GM12878 (cell line): Measurements from ENCODE around the gene ANKMY2. TPM values are rescaled to one million over a fixed set of nuclear protein-coding genes. Genes with fewer than 3 reads are reported as not detected.

Experiments used
- ATAC-seq: fragments of 200-7000 bp; cut with Tn5 transposase; 3 replicates; pipeline ENCODE4 v1.9.1; 2020; ENCODE audit warnings: mild to moderate bottlenecking, moderate library complexity
- BruUV-seq: library from RNA; stranded (reverse); fragments of 400-500 nt; replicated peaks from 2 replicates; lab custom pipeline; 2021; lab: Mats Ljungman, UMichigan
- CTCF ChIA-PET: fragments of 300-600 bp; sonication (Branson Sonifier 250); formaldehyde crosslinking; extraction: SDS; loops from one replicate; lab custom pipeline; 2021; ENCODE audit warnings: inconsistent platforms; lab: Yijun Ruan, JAX
- POLR2A ChIA-PET: fragments of 350-600 bp; formaldehyde crosslinking; extraction: SDS; loops from one replicate; lab custom pipeline; 2021; ENCODE audit warnings: inconsistent platforms; lab: Charles Lee
- RAD21 ChIA-PET: fragments of 300-600 bp; sonication (Branson Sonifier 250); formaldehyde crosslinking; loops from one replicate; lab custom pipeline; 2023; ENCODE audit warnings: antibody characterized with exemption; ENCODE audit not compliant: unreplicated experiment; lab: Charles Lee
- SMC1A ChIA-PET: fragments of 300-600 bp; sonication (Branson Sonifier 250); formaldehyde crosslinking; loops from one replicate; lab custom pipeline; 2023; ENCODE audit not compliant: unreplicated experiment, uncharacterized antibody; lab: Charles Lee
- DNase-seq: peaks from one replicate; pipeline ENCODE4 v3.0.0-alpha.2; 2011; ENCODE audit warnings: low read depth, low spot score
- FAIRE-seq: peaks from 3 replicates; lab custom pipeline; 2011; peaks lifted over from hg19 to GRCh38; lab: Jason Lieb, UNC
- H2AFZ ChIP-seq: 2 replicates; pipeline ENCODE4 v1.6.0; 2011; ENCODE audit warnings: low read depth, low read length, control low read depth; ENCODE audit not compliant: control insufficient read depth
- H3K27ac ChIP-seq: 2 replicates; pipeline ENCODE4 v1.5.1; 2011; ENCODE audit warnings: control low read depth; ENCODE audit not compliant: control insufficient read depth, insufficient read depth
- H3K27me3 ChIP-seq, 2 experiments: replicated peaks in 1 of 2; 2 replicates each; pipeline versions ENCODE4 v1.6.0 to v1.6.1; 2011; ENCODE audit warnings: low read length in 1 of 2; ENCODE audit not compliant: control insufficient read depth in 2 of 2, insufficient read depth in 2 of 2
- H3K36me3 ChIP-seq, 2 experiments: 2 replicates each; pipeline ENCODE4 v1.5.1; 2011; ENCODE audit warnings: low read length in 1 of 2; ENCODE audit not compliant: control insufficient read depth in 2 of 2, insufficient read depth in 2 of 2
- H3K4me1 ChIP-seq: 2 replicates; pipeline ENCODE4 v1.6.1; 2011; ENCODE audit warnings: mild to moderate bottlenecking, low read length, moderate library complexity, mixed read lengths; ENCODE audit not compliant: control insufficient read depth, insufficient read depth
- H3K4me2 ChIP-seq: 2 replicates; pipeline ENCODE4 v1.6.0; 2011; ENCODE audit warnings: control low read depth; ENCODE audit not compliant: control insufficient read depth, insufficient read depth
- H3K4me3 ChIP-seq: fragments of 200-600 bp; sonication (generic); 2 replicates; pipeline ENCODE4 v1.5.1; 2016
- H3K79me2 ChIP-seq: 2 replicates; pipeline ENCODE4 v1.6.0; 2011; ENCODE audit warnings: low read length; ENCODE audit not compliant: control insufficient read depth, insufficient read depth
- H3K9ac ChIP-seq: 2 replicates; pipeline ENCODE4 v1.8.0; 2011; ENCODE audit warnings: low read length, control low read depth, mixed read lengths; ENCODE audit not compliant: control insufficient read depth, insufficient read depth
- H3K9me3 ChIP-seq: replicated peaks from 3 replicates; pipeline ENCODE4 v1.5.1; 2011; ENCODE audit warnings: mild to moderate bottlenecking, low read length; ENCODE audit not compliant: control insufficient read depth, insufficient read depth
- H4K20me1 ChIP-seq: 2 replicates; pipeline ENCODE4 v1.6.0; 2011; ENCODE audit not compliant: control insufficient read depth, insufficient read depth
- ATF7 ChIP-seq: fragments of 450-650 bp; IDR thresholded peaks from 2 replicates; pipeline ENCODE4 v1.6.1; 2016; ENCODE audit warnings: low read depth, mild to moderate bottlenecking
- BHLHE40 ChIP-seq, 2 experiments: fragments of 450-650 bp in 1 of 2; IDR thresholded peaks; 2 replicates each; pipeline ENCODE4 v1.6.1; 2011 to 2017; ENCODE audit warnings: low read depth in 2 of 2, borderline replicate concordance in 1 of 2, improper control_type of control experiment in 1 of 2, low read length in 1 of 2, mild to moderate bottlenecking in 1 of 2
- BMI1 ChIP-seq: fragments of 450-650 bp; IDR thresholded peaks from 2 replicates; pipeline ENCODE4 v1.6.1; 2016; ENCODE audit warnings: mild to moderate bottlenecking, moderate library complexity, borderline replicate concordance
- ELK1 ChIP-seq: IDR thresholded peaks from 2 replicates; pipeline ENCODE4 v1.6.1; 2012; ENCODE audit warnings: low read depth, low read length, improper control_type of control experiment
- HCFC1 ChIP-seq: fragments of 150-350 bp; IDR thresholded peaks from 2 replicates; pipeline ENCODE4 v1.6.1; 2014; ENCODE audit warnings: low read length
- IKZF1 ChIP-seq: fragments of 450-650 bp; conservative IDR thresholded peaks from 2 replicates; pipeline ENCODE4 v1.6.1; 2017; ENCODE audit warnings: antibody characterized with exemption, mild to moderate bottlenecking
- IRF5 ChIP-seq: fragments of 450-650 bp; IDR thresholded peaks from 2 replicates; pipeline ENCODE4 v1.6.1; 2017; ENCODE audit warnings: borderline replicate concordance
- KLF5 ChIP-seq: fragments of 450-650 bp; IDR thresholded peaks from 2 replicates; pipeline ENCODE4 v1.6.1; 2014; ENCODE audit warnings: mild to moderate bottlenecking; ENCODE audit not compliant: partially characterized antibody
- NFYA ChIP-seq: IDR thresholded peaks from 2 replicates; pipeline ENCODE4 v1.6.1; 2011; ENCODE audit warnings: low read depth, mild to moderate bottlenecking, low read length, improper control_type of control experiment, borderline replicate concordance
- NKRF ChIP-seq: fragments of 450-650 bp; conservative IDR thresholded peaks from 2 replicates; pipeline ENCODE4 v1.6.1; 2017; ENCODE audit warnings: mild to moderate bottlenecking, moderate library complexity
- PML ChIP-seq: IDR thresholded peaks from 2 replicates; pipeline ENCODE4 v1.6.1; 2012; ENCODE audit warnings: low read length, inconsistent platforms
- RAD21 ChIP-seq: IDR thresholded peaks from 2 replicates; pipeline ENCODE4 v1.6.1; 2011; ENCODE audit warnings: mild to moderate bottlenecking, low read depth, low read length, moderate library complexity; ENCODE audit not compliant: insufficient read depth
- RAD51 ChIP-seq: fragments of 450-650 bp; IDR thresholded peaks from 2 replicates; pipeline ENCODE4 v1.6.1; 2016; ENCODE audit warnings: moderate library complexity, mild to moderate bottlenecking, inconsistent platforms
- RB1 ChIP-seq: fragments of 450-650 bp; formaldehyde crosslinking; IDR thresholded peaks from 2 replicates; pipeline ENCODE4 v1.6.1; 2017; ENCODE audit warnings: mild to moderate bottlenecking, borderline replicate concordance
- SIN3A ChIP-seq: IDR thresholded peaks from 2 replicates; pipeline ENCODE4 v1.6.1; 2012; ENCODE audit warnings: low read depth, low read length, improper control_type of control experiment
- SMC3 ChIP-seq: IDR thresholded peaks from 2 replicates; pipeline ENCODE4 v1.6.1; 2011; ENCODE audit warnings: low read length, improper control_type of control experiment, borderline replicate concordance
- ZBED1 ChIP-seq: IDR thresholded peaks from 2 replicates; pipeline ENCODE4 v1.6.1; 2016; ENCODE audit warnings: borderline replicate concordance
- ZNF622 ChIP-seq: fragments of 450-650 bp; IDR thresholded peaks from 2 replicates; pipeline ENCODE4 v1.6.1; 2017; ENCODE audit warnings: mild to moderate bottlenecking, inconsistent platforms
- WGBS: methylation state at CpG from one replicate; pipeline ENCODE4 v1.1.6; 2016; ENCODE audit warnings: low lambda C conversion rate; ENCODE audit not compliant: insufficient replicate concordance, insufficient coverage; ENCODE audit errors: missing lambda C conversion rate; 5-methylcytosine and 5-hydroxymethylcytosine counted together
- in situ Hi-C: fragments of 300-500 bp; cut with MboI; formaldehyde crosslinking; loops from 9 replicates; pipeline ENCODE4 v1.14.3; 2018; ENCODE audit warnings: mixed read lengths
- intact Hi-C: fragments of 100-400 bp; cut with micrococcal nuclease; formaldehyde crosslinking; loops from one replicate; pipeline ENCODE4 v1.14.2; 2022; ENCODE audit not compliant: unreplicated experiment
- polyA plus RNA-seq, 11 experiments: library from polyadenylated mRNA; depleted of rRNA in 4 of 11; unstranded in 6 of 11; stranded (reverse) in 5 of 11; fragments of >200 nt; fragmentation: Nextera tagmentation in 4 of 11; fragmentation: Illumina TruSeq in 1 of 11; extraction: Ambion mirVana in 4 of 11; extraction: Trizol in 1 of 11; gene quantifications; 1 replicate in 1 of 11; 2 replicates in 10 of 11; pipeline versions ENCODE4 v1.2.1 to v1.2.3, GENCODE V29; 2011 to 2016; ENCODE audit warnings: inconsistent platforms in 2 of 11, missing spikeins in 2 of 11, low read depth in 1 of 11
- total RNA-seq, 4 experiments: library from RNA; depleted of rRNA in 3 of 4; stranded (reverse); fragments of >200 nt in 3 of 4; fragmentation: Illumina TruSeq in 1 of 4; extraction: Trizol in 1 of 4; gene quantifications; 2 replicates each; pipeline versions ENCODE4 v1.2.1 to v1.2.3, GENCODE V29; 2013 to 2021
- TF ChIP-seq, protein P1 (sequence below): IDR thresholded peaks from 2 replicates; pipeline ENCODE4 v1.6.1; 2011; ENCODE audit warnings: borderline replicate concordance, low read depth, mild to moderate bottlenecking, moderate library complexity, mixed read lengths, low read length; ENCODE audit not compliant: insufficient read depth; ENCODE audit errors: extremely low read length

Gene ANKMY2
- total and polyA plus RNA-seq, 10 of the 15 experiments (the other 5 are each of a cell fraction or from before 2014, with no cell fraction given) = 0.10 to 0.48 (median 0.29) TPM

- TF ChIP-seq BMI1 (no peak), BHLHE40 (IDR thresholded peaks at IDR 0.05; ENCODE audit: borderline replicate concordance in 1 of 2, low read depth in 2 of 2, low read length in 1 of 2) (no peak), NKRF (no peak), ELK1 (no peak), RAD51 (no peak)
Observed at GRCh38 chr7:16650266-16650665, 4.7 kb upstream of the ANKMY2 start (continued).

- BruUV-seq = no TSS peak
- H3K9me3 ChIP-seq = no peaks in the 10 kb centered on the region
- DNase-seq (no peak), FAIRE-seq (no peak), ATAC-seq (no peak)
- H4K20me1 ChIP-seq = no peaks in the 10 kb centered on the region
- POLR2A ChIA-PET = no interaction called here
- H3K9ac ChIP-seq = no peak overlapping the region
- peaks cover 5 to 11% of the 10 kb centered on the region in 2 experiments; a peak in 3 of 4 replicates for H3K27me3 ChIP-seq
- H3K4me3 ChIP-seq = no peak overlapping the region
- H3K4me2 ChIP-seq = no peak overlapping the region
- H3K79me2 ChIP-seq = no peaks in the 10 kb centered on the region
- H3K4me1 ChIP-seq = no peaks in the 10 kb centered on the region
- WGBS = 88% methylated on average over 1 of the region's 1 CpG
- H2AFZ ChIP-seq = no peak overlapping the region
- intact Hi-C loops (no loop called here), in situ Hi-C loops (no loop called here)
- SMC1A ChIA-PET = no interaction called here
- no peak overlapping the region for H3K27ac ChIP-seq
- no peaks in the 10 kb centered on the region for H3K36me3 ChIP-seq
- RAD21 ChIA-PET = no interaction called here
- CTCF ChIA-PET = no interaction called here
- TF ChIP-seq ATF7 (no peak), KLF5 (no peak), ZBED1 (no peak), IKZF1 (no peak), ZNF622 (no peak), RB1 (no peak), PML (no peak), NFYA (no peak), HCFC1 (no peak), RAD21 (no peak), SIN3A (no peak), SMC3 (no peak), IRF5 (no peak)
- TF ChIP-seq, protein P1, sequence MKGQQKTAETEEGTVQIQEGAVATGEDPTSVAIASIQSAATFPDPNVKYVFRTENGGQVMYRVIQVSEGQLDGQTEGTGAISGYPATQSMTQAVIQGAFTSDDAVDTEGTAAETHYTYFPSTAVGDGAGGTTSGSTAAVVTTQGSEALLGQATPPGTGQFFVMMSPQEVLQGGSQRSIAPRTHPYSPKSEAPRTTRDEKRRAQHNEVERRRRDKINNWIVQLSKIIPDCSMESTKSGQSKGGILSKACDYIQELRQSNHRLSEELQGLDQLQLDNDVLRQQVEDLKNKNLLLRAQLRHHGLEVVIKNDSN = no peak
Observed at GRCh38 chr7:16649196-16649595, 3.6 kb upstream of the ANKMY2 start.
